NCI-H1436 treated with DMSO at 0.1 percent for 48 hours (cell line): Measurements from ENCODE around the gene HDAC9.
"Not testable (repeated sequence)": the region's sequence is repeated elsewhere in the genome, so short reads cannot be mapped to it uniquely, and the experiment has no call there.

Source experiments
- DNase-seq: peaks from one replicate; lab custom pipeline; 2025; lab: John Stamatoyannopoulos, UW

HDAC9 gene

DNA sequence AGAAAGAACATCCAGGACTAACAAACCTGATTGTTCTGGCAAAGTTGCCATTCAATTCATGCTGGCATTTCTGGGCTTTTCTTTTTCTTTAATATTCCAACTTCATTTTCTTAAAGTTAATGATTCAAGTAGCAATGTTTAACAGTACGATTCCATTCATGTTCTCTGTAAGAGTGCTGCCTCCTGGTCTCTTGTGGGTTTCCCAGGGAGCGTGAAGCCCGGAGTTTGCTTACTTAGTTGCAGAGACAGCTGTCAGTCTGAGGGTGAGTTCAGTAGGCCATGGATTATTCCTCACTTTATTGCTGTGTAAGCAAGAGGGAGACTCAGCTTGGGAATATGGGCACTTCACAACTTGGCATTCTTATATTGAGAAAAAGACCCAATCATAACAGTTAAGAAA lies 479.7 kb downstream of the HDAC9 start:
- DNase-seq: no peak

DNA sequence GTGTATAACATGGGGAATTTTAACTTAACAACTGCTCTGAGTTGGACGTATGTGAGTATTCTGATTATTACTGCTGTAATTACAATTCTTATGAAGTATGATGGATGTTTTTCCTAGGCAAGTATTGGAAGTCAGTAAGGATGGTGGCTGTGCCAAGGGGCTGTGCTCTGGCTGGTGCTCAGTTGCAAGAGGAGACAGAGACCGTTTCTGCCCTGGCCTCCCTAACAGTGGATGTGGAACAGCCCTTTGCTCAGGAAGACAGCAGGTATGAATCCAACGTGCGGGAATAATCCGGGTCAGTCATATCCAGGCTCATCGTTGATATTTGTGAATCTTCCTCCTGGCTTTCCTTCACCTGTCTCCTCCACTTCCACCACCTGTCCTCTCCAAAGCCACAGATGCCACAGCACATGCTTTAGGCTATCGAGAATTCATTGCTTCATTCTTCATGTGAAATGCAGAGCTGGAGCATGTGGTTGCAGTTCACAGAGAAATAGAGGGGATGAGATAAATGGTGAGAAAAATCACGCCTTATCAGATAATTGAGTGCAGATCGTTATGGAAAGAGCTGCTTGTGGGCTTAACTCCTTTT lies 480.2 kb downstream of the HDAC9 start:
- DNase-seq: no peak

DNA sequence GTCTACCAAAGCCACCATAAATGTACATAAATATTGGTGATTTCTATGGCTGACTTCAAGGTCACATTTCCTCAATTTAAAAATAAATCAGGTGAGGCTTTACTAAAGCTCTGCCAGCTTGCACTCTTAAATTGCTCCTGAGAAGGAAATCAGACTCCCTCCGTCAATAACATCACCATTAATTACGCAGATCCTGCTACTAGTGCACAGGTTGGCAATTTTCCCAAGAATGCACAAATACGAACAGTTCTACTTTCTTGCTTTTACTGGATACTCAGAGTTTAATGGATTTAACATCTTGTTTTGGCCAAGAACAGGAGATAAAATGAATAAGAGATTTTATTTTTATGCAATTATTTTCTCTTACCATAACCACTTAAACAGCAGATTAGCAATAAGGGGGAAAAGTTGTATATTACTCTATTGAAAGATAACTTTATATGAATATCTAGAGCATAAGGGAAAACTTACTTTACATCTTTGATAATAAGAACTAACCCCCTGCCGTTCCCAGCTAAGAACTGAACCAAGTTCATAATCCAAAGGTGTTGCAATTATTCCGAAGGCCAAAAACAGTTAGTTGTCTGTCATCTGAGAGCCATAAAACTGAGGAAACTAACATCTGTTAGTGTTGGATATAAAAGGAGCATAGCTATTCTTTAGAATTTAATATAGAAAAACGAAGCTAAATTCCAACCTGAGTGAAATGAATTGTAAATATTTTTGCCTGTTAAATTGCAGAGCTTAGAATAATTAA lies 481.3 kb downstream of the HDAC9 start:
- no peak for DNase-seq

DNA sequence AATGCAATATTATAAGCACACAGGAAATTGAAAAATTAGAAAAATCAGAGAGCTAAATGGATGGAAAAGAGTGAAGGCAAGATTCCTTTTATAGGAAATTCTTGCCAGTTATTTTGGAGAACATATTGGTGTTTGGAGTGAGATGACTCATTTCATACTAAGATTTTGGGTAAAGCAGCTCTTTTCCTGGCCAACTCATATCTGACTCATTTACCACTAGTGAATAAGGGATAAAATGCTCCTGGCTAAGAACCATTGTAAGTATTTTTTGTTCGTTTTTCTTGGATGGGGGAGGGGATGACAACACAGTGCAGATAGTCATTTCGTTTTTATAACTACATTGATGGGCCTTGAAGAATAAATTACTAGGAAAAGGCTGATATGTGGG lies 482.6 kb downstream of the HDAC9 start:
- no peak for DNase-seq

DNA sequence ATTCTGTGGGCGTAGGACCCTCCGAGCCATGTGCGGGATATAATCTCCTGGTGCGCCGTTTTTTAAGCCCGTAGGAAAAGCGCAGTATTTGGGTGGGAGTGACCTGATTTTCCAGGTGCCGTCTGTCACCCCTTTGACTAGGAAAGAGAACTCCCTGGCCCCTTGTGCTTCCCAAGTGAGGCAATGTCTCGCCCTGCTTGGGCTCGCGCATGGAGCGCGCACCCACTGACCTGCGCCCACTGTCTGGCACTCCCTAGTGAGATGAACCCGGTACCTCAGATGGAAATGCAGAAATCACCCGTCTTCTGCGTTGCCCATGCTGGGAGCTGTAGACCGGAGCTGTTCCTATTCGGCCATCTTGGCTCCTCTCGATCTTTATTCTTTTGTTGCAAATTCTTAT lies 495.2 kb downstream of the HDAC9 start:
- DNase-seq: not testable (repeated sequence)

DNA sequence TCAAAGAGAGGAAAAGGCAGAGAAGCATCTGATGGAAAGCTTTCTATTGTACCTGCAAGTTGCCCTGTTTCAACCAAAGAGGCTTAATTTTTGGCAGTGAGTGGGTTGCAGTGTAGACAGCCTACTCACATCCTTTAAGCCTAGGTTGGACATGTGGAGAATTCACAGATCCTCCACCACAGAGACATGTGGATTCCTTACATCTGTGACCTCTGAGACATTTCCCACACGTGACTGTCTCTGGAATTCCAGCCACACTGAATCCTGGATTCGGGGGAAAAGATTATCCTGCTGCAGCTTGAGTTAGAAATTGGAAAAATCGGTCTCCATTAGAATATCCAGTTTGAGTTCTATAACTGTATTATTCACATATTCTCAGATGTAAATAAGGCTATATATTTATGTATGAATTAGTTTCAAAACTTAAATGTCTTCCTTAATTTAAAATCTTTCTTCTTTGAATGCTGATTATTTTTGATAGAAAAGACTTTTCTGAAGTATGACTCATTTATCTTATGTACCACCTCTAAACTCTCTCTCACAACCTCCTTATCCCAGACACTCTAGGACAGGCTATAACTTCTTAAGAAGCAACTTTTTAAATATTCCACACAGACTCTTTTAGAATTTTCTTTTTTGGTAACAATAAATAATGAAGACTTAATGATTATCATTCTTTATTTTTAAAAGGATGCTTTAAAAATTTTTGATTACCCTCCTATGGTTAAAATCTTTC lies 498.6 kb downstream of the HDAC9 start:
- DNase-seq: no peak

DNA sequence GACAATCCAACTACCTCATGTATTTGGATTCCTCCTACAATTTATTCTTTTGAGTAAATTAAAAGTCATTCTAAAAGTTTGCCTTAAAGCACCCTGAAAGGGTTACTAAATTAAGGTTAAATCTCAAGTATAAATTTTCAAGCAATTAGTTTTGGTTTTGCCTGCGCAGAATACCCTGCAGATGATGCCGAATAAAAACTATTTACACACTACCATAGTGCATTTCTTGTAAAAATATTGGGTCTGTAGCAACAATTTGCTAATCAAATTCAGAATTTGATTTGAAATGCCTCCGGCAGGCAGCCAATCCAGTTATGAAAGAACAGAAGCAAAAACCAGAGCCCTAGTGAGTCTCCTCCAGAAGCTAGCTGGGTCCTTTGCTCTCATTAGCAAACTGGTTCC lies 499.7 kb downstream of the HDAC9 start:
- DNase-seq: no peak

DNA sequence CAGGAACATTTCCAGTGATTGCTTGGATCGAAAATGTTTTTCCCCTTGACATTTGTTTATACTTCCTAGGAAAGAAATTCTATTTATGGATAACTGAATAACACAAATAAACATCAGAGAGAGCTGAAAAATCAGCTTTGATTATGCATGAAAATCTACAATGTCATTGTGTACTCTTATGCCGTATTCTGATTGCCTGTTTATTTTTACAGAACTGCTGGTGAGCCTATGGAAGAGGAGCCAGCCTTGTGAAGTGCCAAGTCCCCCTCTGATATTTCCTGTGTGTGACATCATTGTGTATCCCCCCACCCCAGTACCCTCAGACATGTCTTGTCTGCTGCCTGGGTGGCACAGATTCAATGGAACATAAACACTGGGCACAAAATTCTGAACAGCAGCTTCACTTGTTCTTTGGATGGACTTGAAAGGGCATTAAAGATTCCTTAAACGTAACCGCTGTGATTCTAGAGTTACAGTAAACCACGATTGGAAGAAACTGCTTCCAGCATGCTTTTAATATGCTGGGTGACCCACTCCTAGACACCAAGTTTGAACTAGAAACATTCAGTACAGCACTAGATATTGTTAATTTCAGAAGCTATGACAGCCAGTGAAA lies 500.4 kb downstream of the HDAC9 start:
- no peak for DNase-seq

DNA sequence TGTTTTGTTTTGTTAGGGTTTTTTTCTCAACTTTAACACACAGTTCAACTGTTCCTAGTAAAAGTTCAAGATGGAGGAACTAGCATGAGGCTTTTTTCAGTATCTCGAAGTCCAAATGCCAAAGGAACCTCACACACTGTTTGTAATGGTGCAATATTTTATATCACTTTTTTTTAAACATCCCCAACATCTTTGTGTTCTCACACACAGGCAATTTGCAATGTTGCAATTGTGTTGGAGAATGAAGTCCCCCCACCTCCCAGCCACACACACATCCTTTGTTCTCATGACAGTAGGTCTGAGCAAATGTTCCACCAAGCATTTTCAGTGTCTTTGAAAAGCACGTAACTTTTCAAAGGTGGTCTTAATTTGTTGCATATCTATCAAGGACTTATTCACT lies 501.0 kb downstream of the HDAC9 start:
- DNase-seq: no peak

DNA sequence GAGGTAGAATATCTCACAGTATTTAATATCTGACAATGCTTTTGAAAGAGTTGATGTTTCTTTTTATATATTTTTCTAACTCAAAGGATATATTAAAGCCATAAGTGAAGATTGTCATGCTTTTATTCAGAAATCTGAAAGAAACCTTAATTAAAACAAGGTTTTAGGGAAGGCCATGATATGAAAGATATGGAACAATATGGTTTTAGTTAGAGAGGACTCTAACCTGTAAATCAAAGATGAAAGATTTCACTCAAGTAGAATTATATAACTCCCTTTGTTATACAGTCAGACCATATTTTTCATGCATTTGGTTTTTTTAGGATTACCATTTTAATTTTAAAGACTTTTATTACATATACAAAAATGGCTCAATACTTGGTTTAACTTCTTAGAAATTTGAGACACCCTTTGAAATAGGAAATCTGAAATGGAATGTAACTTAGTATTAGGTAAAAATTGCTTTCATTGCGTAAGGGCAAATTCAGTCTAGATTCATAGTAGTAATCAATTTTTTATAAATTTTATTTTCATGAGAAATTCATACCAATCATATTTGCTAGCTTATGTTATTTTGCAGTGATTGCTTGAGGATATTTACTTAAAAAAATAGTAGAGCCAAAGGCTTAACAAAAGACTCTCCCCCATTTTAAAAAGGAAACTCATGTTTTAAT lies 502.1 kb downstream of the HDAC9 start:
- DNase-seq: no peak

DNA sequence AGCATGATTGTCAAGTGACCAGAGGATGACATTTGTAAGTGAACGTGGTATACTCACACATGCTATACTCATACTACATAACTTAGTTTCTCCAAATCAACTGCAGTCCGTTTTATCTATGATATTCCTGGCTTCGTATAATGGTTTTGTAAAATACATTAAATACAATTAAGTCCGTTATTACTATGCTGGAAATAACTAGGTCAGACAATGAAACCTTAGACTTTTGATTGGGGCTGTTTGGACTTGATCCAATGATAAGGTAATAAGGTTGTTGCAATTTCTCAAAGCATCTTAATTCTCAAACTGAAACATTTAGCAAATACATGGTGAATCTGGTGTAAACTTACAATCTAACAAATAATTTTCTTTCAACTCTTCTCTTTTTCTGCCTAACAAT lies 504.9 kb downstream of the HDAC9 start:
- no peak for DNase-seq

DNA sequence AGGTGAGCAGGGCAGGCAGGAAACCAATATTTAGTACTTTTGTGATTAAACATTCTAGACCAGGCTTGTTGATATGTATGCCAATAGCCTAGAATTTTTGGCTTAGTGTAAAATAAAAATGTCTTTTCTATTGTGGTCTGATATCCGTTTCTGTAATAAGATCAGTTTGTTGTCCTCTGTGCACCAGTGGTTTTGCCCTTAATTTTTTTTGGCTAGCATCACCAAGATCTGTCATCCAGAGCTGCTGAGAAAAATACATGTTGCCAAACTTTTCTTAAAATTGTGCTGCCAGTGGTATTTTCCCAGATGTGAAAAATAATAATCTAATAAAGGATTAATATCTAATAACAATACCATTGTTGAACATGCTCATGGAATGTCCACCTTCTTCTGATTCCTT lies 506.3 kb downstream of the HDAC9 start:
- DNase-seq: no peak

DNA sequence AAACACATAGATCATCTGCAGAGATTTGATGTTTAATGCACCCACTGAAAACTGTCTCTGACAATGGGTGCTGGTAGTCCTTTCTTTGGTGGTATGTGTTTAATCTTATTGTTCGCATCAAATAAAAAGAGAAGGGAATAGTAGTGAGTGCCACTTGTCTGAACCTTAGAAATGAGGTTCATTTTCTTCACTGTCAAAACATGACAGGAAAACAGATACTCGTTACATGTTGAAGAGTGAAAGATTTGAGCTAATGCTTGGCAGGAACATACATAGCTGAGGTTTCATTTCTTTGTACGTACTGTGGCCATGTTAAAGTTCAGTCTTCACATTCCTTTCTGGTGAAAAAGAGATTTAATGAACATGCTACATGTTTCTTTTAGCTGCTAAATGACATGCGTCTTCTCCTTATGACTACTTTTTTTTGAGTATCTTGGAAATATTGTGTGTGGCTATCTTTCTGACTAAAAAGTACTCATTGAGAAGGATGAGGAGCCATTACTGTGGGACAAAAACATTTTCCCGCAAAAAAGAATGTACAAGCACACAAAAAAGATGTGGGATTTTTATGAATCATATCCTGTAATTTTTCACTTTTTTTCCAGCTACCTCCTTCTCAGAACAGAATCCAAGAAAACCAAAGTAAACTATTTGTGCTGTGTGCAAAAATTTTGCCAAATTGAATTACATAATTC lies 513.8 kb downstream of the HDAC9 start:
- no peak for DNase-seq

DNA sequence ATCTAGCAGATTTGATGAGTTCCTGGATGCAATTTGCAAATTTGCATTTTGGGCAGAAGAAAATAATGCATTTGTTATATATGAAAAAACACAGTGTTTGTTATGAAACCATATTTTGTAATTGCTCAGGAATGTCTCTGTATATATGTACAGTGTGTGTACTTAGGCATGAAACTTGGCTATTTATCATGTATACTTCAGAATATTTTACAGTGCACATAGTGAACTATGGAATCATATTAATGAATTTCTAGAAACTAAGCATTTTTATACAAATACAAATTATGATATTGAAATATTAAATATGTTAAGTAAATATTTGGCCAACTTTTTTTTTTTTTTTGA lies 514.4 kb downstream of the HDAC9 start:
- DNase-seq: no peak

DNA sequence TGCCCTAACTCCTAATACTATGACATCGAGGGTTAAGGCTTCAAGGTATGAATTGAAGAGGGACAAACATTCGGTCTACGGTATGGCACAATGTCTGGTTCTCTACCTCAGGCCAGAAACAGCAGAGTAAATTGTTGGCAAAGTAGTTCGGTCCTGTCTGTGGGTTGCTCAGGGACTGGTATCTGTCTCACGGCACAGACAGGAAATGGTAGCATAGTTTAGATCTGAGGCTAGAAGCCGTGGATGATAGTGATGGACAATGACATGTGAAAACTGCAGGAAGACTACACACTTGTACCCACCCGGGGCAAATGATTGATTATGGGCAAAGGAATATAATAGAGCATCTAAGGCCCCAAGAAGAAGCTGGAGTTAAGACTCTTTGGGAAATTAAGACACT lies 515.7 kb downstream of the HDAC9 start:
- no peak for DNase-seq

DNA sequence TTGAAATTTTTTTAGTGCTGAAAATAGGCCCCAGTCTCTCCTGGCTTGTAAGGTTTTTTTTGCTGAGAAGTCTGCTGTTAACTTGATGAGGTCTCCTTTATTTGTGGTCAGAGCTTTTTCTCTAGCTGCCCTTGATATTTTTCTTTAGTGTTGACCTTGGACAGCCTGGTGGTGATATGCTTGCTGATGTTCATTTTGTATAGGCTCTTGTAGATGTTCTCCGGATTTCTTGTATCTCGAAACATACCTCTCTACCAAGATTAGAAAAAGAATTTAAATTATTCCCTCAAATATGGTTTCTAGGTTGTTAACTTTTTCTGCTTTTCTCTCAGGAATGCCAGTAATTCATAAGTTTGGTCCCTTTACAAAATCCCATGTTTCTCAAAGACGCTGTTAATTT lies 519.5 kb downstream of the HDAC9 start:
- DNase-seq: no peak

DNA sequence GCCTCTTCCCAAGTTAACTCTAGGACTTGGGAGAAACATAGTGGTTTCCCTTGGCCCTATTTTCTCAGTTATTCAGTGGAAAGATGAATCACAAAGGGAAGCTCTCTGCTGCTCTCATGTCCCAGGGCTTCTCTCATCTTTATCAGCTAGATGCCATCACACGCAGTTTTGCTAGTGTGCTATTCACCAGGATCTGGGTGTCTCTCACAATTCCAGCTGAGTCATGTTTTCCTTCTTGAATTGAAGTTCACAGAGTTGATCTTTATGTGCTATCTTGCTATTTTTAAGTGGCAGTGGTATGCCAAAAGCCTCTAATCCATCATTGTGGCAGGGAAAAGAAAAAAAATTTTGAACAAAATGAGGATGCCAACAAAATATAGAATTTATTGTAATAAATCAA lies 520.6 kb downstream of the HDAC9 start:
- no peak for DNase-seq

DNA sequence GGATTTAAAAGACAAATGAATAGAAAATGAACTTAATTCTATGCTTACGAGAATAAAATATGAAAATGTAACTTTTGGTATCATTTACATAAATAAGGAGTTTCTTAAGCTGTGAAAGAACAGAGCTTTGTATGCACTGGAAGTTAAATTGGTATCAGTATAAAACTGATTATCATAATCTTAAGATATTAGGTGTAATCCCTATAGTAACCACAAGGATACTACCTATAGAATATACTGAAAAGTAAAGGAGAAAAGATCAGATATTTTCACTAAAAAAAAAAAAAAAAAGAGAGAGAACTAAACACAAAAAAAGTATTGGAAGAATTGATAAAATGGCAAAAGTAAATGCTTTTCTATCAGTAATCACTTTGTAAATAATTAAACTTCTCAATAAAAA lies 521.8 kb downstream of the HDAC9 start:
- no peak for DNase-seq

DNA sequence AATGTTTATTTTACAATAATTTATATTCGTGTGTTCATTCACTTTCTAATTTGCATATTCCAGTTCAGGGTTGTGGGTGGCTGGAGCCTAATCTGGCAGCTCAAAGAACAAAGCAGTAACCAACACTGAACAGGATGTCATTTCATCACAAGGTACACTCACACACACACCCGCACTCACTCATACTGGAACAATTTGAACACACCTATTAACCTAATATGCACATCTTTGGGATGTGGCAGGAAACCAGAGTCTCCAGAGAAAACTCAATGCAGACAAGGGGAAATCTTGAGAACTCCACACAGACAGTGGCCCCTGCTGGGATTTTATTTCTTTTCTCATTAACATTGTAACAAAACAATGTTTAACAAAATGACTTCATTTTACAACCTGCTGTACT lies 524.5 kb downstream of the HDAC9 start:
- no peak for DNase-seq

DNA sequence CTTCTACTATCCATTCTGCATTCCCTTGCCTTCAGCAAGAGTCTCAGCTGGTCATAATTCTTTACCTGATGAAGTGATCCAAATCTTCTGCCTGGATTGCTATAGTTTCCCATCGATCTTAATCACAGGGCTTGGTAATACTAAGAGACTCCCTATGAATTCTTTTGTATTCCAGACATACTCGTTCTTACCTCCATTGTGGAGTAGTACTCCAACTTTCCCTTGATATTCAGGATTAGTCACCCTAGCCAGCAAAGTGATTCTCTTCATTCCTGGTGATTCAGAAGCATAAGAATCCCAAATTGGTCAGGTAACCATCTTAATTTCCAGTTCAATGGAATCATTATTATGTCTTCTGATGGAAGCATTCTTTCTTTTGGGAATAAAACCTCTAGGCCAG lies 525.2 kb downstream of the HDAC9 start:
- DNase-seq: no peak

DNA sequence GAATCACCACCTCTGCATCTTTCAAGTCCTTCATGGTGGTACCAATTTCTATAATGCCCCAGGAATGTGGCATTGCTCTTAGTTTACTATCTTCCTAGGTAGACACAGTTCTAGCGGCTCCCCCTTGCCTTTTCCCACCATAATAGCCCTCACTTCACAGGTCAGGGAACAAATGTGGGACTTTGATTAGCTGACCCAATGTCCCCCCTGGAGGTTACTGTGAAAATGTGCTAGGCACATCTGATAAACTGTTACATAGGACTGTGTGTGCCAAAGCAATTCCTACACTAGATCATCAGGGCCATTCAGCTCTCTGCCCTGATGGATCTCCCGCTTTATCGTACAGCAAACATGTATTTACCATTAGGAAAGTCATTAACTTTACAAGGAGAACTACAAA lies 527.9 kb downstream of the HDAC9 start:
- DNase-seq: no peak

DNA sequence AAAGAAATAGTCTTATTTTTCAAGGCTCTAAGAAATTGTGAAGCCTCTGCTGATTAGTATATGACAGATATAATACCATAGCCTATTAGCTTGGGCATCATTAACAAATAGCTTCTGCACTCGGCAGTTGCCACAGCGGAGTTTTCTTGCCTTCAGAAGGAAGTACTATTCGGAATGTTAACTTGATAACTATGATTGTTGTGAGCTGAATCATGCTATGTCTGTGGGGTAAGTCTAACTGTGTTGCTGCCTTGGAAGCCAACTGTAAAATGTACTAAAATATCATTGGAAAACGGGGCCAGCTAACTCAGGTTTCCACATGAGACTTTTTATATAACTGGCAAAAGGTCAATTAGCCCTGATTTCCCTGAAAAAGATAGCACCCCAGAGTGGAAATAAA lies 528.7 kb downstream of the HDAC9 start:
- no peak for DNase-seq
